GM19035 (cell line): ENCODE measurements around the gene SPDYE2.
"Not testable (repeated sequence)": the region's sequence is repeated elsewhere in the genome, so short reads cannot be mapped to it uniquely, and the experiment has no call there.

Experiments
- ATAC-seq: cut with Tn5 transposase; IDR thresholded peaks from one replicate; pipeline ENCODE4 v1.9.1; 2021; ENCODE audit not compliant: unreplicated experiment

SPDYE2 gene

GRCh38 chr7:102599699-102600098 lies 48.7 kb downstream of the SPDYE2 start:
- not testable (repeated sequence) for ATAC-seq

- ATAC-seq, result not testable (repeated sequence)
These were observed 51.3 kb downstream of the SPDYE2 start for GRCh38 chr7:102602317-102602716.

- not testable (repeated sequence) for ATAC-seq
These were observed 53.6 kb downstream of the SPDYE2 start for GRCh38 chr7:102604431-102605145.

GRCh38 chr7:102606848-102607247 lies 55.8 kb downstream of the SPDYE2 start:
- not testable (repeated sequence) for ATAC-seq

GRCh38 chr7:102609734-102610133 lies 58.7 kb downstream of the SPDYE2 start:
- not testable (repeated sequence) for ATAC-seq

GRCh38 chr7:102610441-102610840 lies 59.4 kb downstream of the SPDYE2 start:
- ATAC-seq, result not testable (repeated sequence)

GRCh38 chr7:102611013-102611674 lies 60.1 kb downstream of the SPDYE2 start:
- peak; percentile 36 for ATAC-seq

- ATAC-seq, result not testable (repeated sequence)
These were observed 60.8 kb downstream of the SPDYE2 start for GRCh38 chr7:102611675-102612325.
